HG03571 (cell line): ENCODE data around the gene EXOC4.

ENCODE experiments used
- ATAC-seq: cut with Tn5 transposase; IDR thresholded peaks from one replicate; pipeline ENCODE4 v1.9.1; 2021; ENCODE audit not compliant: unreplicated experiment

The EXOC4 gene

DNA sequence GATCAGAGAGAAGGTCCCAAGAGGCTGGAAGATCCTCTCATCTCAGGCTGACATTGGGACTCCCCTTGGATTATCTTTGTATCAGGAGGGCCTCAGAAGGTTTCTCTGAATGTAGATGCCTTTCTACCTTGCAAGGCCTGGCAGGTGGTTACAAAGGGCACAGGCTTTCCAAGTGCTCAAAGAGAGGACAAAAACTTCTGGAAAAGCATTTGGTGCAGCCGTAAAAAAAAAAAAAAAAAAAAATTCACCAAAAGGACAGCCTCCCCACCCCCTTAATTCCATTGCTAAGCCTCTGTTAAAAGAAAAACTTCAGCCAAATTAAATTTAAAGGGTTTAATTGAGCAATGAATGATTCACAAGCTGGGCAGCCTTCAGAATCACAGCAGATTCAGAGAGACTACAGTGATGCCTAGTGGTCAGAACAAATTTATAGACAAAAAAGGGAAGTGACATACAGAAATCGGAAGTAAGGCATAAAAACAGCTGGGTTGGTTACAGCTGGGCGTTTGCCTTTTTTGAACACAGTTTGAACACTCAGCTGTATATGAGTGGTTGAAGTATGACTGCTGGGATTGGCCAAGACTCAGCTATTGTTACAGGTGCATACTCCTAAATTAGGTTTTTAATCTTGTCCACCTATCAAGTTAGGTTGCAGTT is 831.7 kb downstream of the EXOC4 start:
- no peak for ATAC-seq

DNA sequence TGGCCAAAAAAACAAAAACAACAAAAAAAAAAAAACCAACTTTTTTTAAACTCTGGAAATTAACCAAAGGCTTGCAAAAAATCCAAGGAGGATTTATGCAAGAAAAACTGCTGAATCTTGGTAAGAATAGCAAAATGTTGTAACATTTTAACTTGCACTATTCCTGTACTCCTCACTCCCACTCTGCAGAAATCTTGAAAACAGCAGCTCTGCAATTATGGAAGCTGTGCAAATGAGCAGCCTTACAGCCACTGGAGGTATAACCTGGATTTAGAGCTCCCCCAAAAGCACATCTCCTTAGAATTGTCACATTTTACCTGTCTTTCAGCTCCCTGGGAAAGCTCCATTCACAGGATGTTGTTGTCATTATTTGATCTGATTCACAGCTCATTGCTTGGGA is 832.4 kb downstream of the EXOC4 start:
- ATAC-seq = no peak

DNA sequence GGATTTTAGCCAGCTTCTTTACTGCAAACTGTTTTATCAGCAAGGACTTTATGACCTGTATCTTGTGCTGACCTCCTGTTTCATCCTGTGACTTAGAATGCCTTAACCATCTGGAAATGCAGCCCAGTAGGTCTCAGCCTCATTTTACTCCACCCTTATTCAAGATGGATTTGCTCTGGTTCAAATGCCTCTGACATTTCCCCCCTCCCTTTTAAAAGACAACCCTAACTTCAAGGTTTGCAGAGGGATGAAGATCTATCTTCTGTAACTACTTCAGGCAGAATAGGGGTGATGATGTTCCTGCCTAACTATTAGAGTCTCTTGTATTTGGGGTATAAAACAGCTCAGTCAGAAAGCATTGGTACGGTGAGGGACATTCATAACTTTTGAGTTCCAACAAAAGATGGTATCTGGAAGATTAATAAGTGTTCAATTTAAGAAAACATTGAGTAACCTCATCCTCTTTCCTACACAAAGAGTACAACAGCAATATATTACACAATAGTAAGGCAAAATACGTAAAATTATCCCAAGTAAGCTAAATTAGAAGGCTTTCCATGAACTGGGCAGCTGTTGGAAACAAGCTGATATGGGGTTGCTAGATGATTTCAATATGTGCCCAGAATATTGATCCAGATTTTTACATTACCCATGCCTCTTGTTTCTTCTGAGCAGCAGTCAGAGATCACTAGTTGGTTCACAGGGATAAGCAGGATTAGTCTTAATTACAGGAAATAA is 834.3 kb downstream of the EXOC4 start:
- ATAC-seq = no peak

DNA sequence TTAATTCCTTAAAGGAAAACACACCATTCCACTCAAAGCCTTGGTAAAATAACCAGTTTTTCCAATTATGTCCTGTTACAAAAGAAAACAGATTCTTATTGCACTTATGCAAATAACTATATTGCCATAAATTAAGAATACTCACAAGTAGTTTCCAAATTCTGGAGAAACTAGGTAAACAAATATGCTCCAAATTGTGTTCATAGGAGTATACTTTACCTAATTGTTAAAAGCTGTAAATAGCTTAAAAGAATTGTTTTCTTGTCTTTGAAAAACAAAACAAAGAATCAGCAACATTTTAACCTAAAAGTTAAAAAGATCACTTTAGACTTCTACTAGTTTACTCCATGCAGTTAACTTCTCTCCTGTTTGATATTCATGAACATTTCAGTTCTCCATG is 835.3 kb downstream of the EXOC4 start:
- no peak for ATAC-seq

DNA sequence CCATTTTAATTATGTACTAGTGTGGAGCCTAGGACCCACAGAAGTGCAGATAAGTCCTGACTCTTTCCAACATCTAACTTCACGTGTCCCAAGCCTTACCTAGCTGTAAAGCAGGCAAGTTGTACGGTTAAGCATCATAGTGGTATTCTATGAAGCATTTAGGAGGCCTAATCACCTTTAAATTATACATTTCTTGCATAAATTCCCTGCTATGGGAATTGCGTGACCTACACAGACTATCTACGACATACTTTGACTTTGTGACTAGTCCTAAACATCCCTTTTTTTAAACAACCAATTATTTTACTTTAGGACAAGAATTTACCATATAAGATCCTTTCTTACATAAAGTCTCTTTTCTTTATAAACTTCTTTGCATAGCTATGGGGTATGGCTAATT is 836.6 kb downstream of the EXOC4 start:
- no peak for ATAC-seq

DNA sequence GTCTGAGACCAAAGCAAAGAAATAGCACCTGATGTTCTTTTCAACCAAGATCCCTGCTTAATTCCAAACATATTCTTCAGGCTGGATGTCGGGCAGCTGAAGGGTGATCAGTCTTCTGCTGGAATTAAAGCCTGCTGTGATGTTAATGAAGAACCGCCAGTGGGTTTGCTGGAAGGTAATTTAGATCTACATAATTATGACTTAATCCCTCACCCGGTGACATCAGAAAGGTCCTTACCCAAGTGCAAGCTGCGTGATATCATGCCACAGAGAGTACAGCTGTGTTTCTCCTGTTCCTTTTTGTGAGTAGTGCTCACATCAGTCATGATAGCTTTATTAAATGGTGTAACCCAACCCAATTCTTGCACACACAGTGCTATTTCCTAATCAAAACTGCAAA is 845.2 kb downstream of the EXOC4 start:
- ATAC-seq = no peak

DNA sequence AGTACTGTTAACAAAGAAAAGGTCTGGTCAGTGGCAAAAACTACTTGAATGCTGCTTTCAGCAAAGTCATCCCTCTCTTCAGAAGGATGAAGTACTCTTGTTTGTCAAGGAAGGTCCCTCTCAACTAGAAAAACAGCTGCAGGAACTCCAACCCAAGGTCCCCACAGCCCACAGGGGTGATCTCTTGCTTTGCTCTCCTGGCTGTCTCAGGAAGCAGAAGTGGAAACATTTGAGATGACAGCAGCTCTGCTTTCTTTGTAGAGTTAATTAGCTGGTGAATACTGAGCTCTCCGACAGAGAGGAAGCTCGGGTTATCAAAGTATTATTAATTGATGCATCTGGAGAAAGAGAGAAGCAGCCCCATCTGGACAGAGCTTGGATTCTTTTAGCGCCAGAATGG is 848.8 kb downstream of the EXOC4 start:
- no peak for ATAC-seq

DNA sequence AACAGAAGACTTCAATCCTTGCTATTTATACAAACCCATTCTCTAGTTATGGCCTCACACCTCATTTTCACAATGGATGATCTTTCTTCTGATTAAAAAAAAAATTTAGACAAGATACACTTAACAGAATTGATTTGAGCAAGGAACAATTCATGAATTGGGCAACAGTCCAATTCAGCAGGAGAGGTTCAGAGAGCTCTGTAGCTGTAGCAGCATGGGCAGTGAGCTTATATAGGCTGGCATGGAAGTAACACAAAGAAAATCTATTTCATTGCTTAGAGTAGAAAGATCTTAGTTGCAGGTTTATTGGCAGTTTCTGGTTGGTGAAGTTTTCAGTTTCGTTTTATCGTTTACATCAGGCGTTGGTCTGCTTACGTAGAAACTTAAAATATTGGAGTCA is 851.3 kb downstream of the EXOC4 start:
- ATAC-seq = no peak

DNA sequence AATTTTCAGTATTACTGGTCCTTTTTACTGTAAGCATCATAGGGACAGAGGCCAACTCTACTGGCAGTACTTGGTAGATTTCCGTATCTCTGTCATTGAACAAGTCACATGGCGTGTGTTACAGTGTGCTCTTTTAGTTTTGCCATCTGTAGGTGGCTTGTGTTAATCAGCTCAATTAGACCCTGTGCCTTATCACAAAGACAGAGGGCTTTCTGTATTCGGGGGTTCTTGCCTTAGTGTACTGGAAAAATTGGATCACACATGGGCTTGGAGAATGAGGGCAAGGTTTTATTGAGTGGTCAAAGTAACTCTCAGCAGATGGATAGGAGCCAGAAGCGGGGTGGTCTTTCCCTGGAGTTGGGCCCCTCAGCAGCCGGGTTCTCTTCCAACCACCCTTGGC is 853.0 kb downstream of the EXOC4 start:
- no peak for ATAC-seq

DNA sequence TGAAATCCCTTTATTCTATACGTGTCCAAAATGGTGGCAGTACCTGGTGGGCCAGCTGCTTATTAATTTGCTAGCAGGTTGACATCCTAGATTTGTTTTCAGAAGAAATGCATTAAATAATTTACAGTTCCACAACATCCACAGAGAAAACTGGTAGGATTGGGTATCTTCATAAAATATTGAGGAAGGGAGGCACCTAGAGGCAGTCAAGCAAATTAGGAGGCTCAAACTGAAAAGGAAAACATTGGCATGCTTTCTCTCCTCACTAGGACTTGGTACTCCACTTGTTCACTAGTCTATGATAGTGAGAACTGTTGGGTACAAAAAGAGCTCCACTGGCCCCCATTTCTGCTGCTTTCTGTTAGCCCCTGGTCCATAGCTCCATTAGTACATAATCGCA is 855.9 kb downstream of the EXOC4 start:
- no peak for ATAC-seq

DNA sequence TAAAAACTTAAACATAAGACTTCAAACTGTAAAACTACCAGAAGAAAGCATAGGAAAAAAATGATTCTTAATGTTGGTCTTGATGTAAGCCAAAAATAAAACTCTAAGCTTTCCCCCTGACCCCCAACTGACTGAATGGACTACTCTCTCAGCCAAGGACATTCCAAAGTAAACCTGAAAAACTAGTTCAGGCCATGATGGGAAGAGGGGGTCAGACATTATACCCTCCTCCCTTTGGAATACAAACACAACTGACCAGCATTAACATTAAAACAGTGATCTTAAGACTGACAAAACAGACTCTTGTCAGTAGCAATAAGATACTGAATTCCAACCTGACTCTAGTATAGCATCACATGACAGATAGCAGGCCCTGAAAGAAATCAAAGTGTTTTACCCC is 860.8 kb downstream of the EXOC4 start:
- no peak for ATAC-seq

DNA sequence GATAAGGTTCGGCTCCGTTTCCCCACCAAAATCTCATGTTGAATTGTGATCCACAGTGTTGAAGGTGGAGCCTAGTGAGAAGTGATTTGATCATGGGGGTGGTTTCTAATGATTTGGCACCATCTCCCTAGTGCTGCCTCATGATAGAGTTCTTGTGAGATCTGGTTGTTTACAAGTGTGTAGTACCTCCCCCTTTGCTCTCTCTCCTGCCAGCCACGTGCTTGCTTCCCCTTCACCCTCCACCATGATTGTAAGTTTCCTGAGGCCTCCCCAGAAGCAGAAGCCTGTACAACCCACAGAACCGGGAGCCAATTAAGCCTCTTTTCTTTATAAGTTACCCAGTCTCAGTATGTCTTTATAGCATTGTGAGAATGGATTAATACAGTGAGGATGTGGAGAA is 862.1 kb downstream of the EXOC4 start:
- ATAC-seq = no peak
